Measurements from ENCODE around the gene NABP1. TPM values are rescaled to one million over a fixed set of nuclear protein-coding genes. Genes with fewer than 3 reads are reported as not detected.
"Not testable (repeated sequence)": the region's sequence is repeated elsewhere in the genome, so short reads cannot be mapped to it uniquely, and the experiment has no call there.

The NABP1 gene
- total RNA-seq, 4 donors from 2014 or later, result 11.4 to 26.6 (median 22.2) TPM

DNA sequence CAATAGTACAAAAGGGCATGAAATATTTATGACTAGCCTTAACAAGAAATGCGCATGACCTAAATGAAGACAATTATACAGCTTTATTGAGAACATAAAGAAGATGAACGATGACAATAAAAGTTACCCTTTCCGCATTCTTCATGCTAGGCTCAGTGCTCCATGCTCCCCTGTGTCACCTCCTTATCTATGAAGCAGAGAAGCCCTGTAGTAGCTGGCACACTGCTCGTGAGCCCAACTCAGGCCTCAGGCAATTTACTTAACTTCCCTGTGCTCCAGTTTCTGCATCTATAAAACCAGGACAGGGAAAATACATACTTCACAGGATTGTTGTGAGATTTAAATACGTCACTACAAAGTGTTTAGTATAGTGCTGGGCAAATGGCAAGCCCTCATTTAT is 34.5 kb upstream of the NABP1 start:
- TF ChIP-seq POLR2A (IDR thresholded peaks at IDR 0.05), result no peak
- TF ChIP-seq EP300 (IDR thresholded peaks at IDR 0.05), result no peak
- TF ChIP-seq, protein P1, sequence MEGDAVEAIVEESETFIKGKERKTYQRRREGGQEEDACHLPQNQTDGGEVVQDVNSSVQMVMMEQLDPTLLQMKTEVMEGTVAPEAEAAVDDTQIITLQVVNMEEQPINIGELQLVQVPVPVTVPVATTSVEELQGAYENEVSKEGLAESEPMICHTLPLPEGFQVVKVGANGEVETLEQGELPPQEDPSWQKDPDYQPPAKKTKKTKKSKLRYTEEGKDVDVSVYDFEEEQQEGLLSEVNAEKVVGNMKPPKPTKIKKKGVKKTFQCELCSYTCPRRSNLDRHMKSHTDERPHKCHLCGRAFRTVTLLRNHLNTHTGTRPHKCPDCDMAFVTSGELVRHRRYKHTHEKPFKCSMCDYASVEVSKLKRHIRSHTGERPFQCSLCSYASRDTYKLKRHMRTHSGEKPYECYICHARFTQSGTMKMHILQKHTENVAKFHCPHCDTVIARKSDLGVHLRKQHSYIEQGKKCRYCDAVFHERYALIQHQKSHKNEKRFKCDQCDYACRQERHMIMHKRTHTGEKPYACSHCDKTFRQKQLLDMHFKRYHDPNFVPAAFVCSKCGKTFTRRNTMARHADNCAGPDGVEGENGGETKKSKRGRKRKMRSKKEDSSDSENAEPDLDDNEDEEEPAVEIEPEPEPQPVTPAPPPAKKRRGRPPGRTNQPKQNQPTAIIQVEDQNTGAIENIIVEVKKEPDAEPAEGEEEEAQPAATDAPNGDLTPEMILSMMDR (IDR thresholded peaks at IDR 0.05), result no peak
- DNase-seq (ENCODE audit: low spot score in 2 of 2), result no peak
- 65 to 67% methylated on average over 5 of the region's 5 CpGs for WGBS, 2 donors
- H3K27ac ChIP-seq, result no peak overlapping the region
- no peaks in the 10 kb centered on the region for H3K27me3 ChIP-seq
- H3K4me1 ChIP-seq, result peaks cover 0 to 5% (median 1%) of the 10 kb centered on the region in 4 donors
- no peaks in the 10 kb centered on the region for H3K36me3 ChIP-seq
- H3K9me3 ChIP-seq, result no peaks in the 10 kb centered on the region
- H3K4me3 ChIP-seq, result no peak overlapping the region

DNA sequence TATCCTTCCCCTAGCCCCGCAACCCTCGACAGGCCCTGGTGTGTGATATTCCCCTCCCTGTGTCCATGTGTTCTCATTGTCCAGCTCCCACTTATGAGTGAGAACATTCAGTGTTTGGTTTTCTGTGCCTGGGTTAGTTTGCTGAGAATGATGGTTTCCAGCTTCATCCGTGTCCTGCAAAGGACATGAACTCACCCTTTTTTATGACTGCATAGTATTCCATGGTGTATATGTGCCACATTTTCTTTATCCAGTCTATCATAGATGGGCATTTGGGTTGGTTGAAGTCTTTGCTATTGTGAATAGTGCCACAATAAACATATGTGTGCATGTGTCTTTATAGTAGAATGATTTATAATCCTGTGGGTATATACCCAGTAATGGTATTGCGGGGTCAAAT is 33.3 kb upstream of the NABP1 start:
- not testable (repeated sequence) for H3K27ac ChIP-seq; H3K4me3 ChIP-seq; H3K27me3 ChIP-seq; H3K9me3 ChIP-seq; DNase-seq (ENCODE audit: low spot score in 2 of 2); H3K36me3 ChIP-seq; H3K4me1 ChIP-seq
- WGBS, 2 donors, result 83 to 87% methylated on average over 4 of the region's 4 CpGs

DNA sequence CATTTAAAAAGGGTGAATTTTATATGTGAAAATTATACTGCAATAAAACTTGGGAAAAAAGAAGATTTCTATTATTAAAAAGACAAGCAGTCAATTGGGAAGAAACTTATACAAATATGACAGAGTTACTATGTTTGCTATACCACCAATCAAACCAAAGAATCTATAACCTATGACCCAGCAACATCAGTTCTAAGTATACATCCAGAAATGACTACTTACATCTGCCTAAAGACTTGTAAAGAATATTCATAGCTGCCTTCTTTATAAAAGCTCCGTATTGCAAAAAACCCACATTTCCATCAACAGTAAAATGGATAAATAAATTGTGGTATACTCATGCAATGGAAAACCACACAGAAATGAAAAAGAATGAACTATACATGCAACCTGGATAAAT is 32.9 kb upstream of the NABP1 start:
- H3K9me3 ChIP-seq, result no peaks in the 10 kb centered on the region
- H3K4me3 ChIP-seq, result no peak overlapping the region
- 93 to 96% methylated on average over 1 of the region's 1 CpG for WGBS, 2 donors
- TF ChIP-seq EP300 (IDR thresholded peaks at IDR 0.05) (no peak), POLR2A (IDR thresholded peaks at IDR 0.05) (no peak)
- TF ChIP-seq, protein P1 (IDR thresholded peaks at IDR 0.05), result no peak
- DNase-seq (ENCODE audit: low spot score in 2 of 2), result no peak
- no peak overlapping the region for H3K27ac ChIP-seq
- H3K36me3 ChIP-seq, result no peaks in the 10 kb centered on the region
- H3K27me3 ChIP-seq, result no peaks in the 10 kb centered on the region
- H3K4me1 ChIP-seq, result no peaks in the 10 kb centered on the region

DNA sequence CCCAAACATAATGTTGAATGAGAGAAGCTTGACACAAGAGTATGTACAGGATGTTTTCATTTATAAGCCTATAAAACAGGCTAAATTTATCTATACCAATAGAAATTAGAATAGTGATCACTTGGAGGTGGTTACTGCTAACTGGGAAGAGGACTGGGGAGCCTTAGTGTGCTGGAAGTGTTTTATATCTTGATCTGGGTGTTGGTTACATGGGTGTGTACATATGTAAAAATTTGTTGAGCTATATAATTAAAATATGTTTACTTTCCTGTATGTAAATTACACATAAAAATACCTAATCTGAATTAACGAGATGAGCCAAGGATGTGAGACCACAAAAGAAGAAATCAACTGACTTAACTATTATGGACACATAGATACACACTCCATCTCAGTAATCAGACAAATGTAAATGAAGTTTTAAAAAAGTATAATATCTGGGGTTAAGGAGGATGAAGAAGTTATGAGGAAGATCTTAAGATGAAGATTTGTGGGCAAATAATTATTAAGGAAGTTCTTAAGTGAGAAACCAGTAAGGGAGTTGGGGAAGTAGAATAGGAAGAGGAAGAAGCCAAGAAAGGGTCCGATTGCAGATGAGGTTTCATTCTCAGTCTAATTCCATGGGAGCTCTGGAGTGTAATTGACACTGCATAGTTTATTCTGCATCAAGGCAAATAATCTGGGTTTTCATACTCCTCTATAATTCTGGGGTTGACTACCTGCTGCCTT is 32.3 kb upstream of the NABP1 start:
- TF ChIP-seq, protein P1 (IDR thresholded peaks at IDR 0.05), result no peak
- TF ChIP-seq EP300 (IDR thresholded peaks at IDR 0.05), result no peak
- WGBS, 2 donors, result 49 to 61% methylated on average over 2 of the region's 2 CpGs
- no peaks in the 10 kb centered on the region for H3K27me3 ChIP-seq
- H3K4me1 ChIP-seq, result no peaks in the 10 kb centered on the region
- DNase-seq (ENCODE audit: low spot score in 2 of 2), result no peak
- no peaks in the 10 kb centered on the region for H3K36me3 ChIP-seq
- no peaks in the 10 kb centered on the region for H3K9me3 ChIP-seq
- no peak overlapping the region for H3K27ac ChIP-seq
- no peak overlapping the region for H3K4me3 ChIP-seq

DNA sequence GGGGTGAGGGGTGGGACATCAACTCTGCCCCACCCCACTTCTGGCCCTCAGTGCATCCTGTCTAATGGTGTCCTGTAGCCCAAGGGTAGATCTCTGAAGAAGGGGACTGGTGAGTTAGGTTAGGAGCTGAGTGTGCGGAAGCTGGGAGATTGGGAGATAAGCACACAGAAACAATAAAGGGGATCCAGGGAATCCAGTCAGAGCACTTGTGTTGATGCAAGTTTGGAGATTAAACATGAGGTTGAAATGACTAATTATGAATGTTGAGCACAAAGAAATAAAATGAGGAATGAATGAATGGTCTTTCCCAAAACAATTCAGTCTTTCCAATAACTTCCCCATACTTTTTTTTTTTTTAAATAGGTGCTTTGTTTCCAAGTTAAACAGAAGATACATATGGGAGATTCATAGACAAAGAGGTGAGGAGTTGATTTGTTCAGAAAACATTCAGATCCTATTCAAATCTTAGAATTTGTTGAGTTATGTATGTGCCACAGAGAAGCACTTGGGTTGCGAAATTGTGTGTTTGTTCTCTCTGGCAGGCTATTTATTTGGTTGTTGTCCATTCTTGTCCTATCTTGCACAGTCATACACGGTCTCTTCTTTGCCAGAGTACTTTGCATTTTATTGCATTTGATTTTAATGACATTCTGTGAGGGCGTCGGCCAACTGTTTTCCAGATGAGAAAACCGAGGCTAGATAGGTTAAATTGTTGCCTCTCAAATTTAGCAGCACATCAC is 31.6 kb upstream of the NABP1 start:
- Histone ChIP-seq H3K27me3 (no peaks in the 10 kb centered on the region), H3K36me3 (no peaks in the 10 kb centered on the region), H3K9me3 (no peaks in the 10 kb centered on the region), H3K4me3 (no peak overlapping the region), H3K4me1 (no peaks in the 10 kb centered on the region), H3K27ac (no peak overlapping the region)
- TF ChIP-seq POLR2A (IDR thresholded peaks at IDR 0.05) (no peak), EP300 (IDR thresholded peaks at IDR 0.05) (no peak)
- TF ChIP-seq, protein P1 (IDR thresholded peaks at IDR 0.05), result no peak
- no peak for DNase-seq (ENCODE audit: low spot score in 2 of 2)
- 87 to 91% methylated on average over 6 of the region's 6 CpGs for WGBS, 2 donors

Data from tibial nerve (tissue), 4 donors.